Stimulated activated CD8-positive, alpha-beta memory T cell treated with anti-CD3 and anti-CD28 coated beads, Interleukin-4, amount 100 ng/mL, for 4 hours (primary cell): ENCODE results near the gene FER.

Experiments used
- DNase-seq, 2 donors: peaks; one replicate each; pipeline ENCODE4 v3.0.0-alpha.2; 2020; ENCODE audit warnings: low read depth in 2 of 2, low spot score in 1 of 2

Gene FER

GRCh38 chr5:109102096-109102690 lies 354.5 kb downstream of the FER start:
- no peak for DNase-seq

- no peak for DNase-seq
Observed at GRCh38 chr5:109105631-109106267, 358.1 kb downstream of the FER start.

- no peak for DNase-seq
Observed at GRCh38 chr5:109111680-109112079, 364.0 kb downstream of the FER start.

GRCh38 chr5:109113608-109114007 lies 365.9 kb downstream of the FER start:
- DNase-seq = no peak

- DNase-seq = no peak
Observed at GRCh38 chr5:109121225-109121624, 373.5 kb downstream of the FER start.

- DNase-seq = no peak
Observed at GRCh38 chr5:109125755-109126429, 378.2 kb downstream of the FER start.

GRCh38 chr5:109126481-109126880 lies 378.8 kb downstream of the FER start:
- no peak for DNase-seq

- no peak for DNase-seq
Observed at GRCh38 chr5:109136906-109137305, 389.2 kb downstream of the FER start.

- no peak for DNase-seq
Observed at GRCh38 chr5:109141222-109142200, 393.8 kb downstream of the FER start.

- DNase-seq = no peak
Observed at GRCh38 chr5:109143031-109143430, 395.3 kb downstream of the FER start.

GRCh38 chr5:109145139-109145538 lies 397.4 kb downstream of the FER start:
- no peak for DNase-seq

GRCh38 chr5:109146591-109146990 lies 398.9 kb downstream of the FER start:
- no peak for DNase-seq

- DNase-seq = no peak
Observed at GRCh38 chr5:109152565-109152964, 404.9 kb downstream of the FER start.

GRCh38 chr5:109155625-109156024 lies 407.9 kb downstream of the FER start:
- no peak for DNase-seq

- DNase-seq = no peak
Observed at GRCh38 chr5:109156885-109157284, 409.2 kb downstream of the FER start.

- no peak for DNase-seq
Observed at GRCh38 chr5:109160468-109160867, 412.8 kb downstream of the FER start.

GRCh38 chr5:109161914-109162683 lies 414.4 kb downstream of the FER start:
- no peak for DNase-seq

GRCh38 chr5:109163336-109163735 lies 415.6 kb downstream of the FER start:
- no peak for DNase-seq

- no peak for DNase-seq
Observed at GRCh38 chr5:109164001-109164400, 416.3 kb downstream of the FER start.

- no peak for DNase-seq
Observed at GRCh38 chr5:109167586-109167985, 419.9 kb downstream of the FER start.

- DNase-seq = no peak
Observed at GRCh38 chr5:109168151-109168550, 420.5 kb downstream of the FER start.
